Cardiac fibroblast (primary cell): ENCODE measurements around the gene UNC45B.
"Not testable (repeated sequence)": the region's sequence is repeated elsewhere in the genome, so short reads cannot be mapped to it uniquely, and the experiment has no call there.

ENCODE experiments used
- DNase-seq, 2 donors: peaks; one replicate each; pipeline versions ENCODE4 v3.0.0 to v3.0.0-alpha.2; 2010; ENCODE audit warnings: low read depth in 2 of 2
- H3K4me3 ChIP-seq, 2 donors: replicated peaks in 1 of 2; 1 replicate in 1 of 2; 2 replicates in 1 of 2; pipeline ENCODE4 v1.5.1; 2011; ENCODE audit warnings: low read depth in 2 of 2, low read length in 2 of 2, mild to moderate bottlenecking in 2 of 2, moderate library complexity in 1 of 2
- TF ChIP-seq, protein P1 (sequence below): IDR thresholded peaks from one replicate; pipeline ENCODE4 v1.5.1; 2011; ENCODE audit warnings: low read depth, mild to moderate bottlenecking, low read length, inconsistent platforms

UNC45B gene

DNA sequence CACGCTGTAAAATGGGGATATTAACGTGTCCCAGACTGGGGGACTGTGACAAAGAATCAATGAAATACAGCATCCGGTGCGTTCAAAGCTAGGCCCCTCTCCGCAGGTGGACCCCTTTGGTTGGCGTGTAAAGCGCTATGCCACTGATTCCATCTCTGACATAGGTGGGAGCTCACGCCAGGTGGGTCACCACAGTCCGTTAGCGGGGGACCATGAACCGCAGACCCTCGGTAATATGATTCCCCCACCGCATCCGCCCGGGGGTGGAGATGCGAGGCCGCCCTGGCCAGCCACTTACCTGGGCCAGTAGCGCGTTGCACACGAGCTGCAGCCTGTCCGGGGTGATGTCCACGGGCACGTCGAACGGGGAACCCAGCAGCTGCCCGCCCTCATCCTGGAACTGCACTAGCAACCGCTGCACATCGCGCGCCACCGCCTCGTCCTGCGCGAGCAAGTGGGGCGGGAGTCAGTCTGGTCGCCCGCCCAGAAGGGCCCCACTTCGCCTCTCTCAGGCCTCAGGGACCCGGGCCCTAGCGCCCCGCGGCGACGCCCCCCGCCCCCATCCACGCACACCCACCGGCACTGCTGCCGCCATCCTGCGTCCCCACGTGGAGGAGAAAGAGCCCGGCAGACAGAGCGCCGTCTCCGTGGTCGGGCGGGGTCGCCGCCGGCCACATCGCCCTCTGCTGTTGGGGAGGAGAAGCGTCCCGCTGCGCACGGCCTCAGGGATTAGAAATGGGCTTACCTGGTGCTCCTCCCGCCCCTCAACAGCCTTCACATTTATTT is 5.7 kb upstream of the UNC45B start, which contains the start of gene NLE1:
Gene NLE1, minus strand, starts transcription at position 623 of the 786 bp plus-strand sequence. Its CDS starts 28 bp downstream, at position 595.
- TF ChIP-seq, protein P1, sequence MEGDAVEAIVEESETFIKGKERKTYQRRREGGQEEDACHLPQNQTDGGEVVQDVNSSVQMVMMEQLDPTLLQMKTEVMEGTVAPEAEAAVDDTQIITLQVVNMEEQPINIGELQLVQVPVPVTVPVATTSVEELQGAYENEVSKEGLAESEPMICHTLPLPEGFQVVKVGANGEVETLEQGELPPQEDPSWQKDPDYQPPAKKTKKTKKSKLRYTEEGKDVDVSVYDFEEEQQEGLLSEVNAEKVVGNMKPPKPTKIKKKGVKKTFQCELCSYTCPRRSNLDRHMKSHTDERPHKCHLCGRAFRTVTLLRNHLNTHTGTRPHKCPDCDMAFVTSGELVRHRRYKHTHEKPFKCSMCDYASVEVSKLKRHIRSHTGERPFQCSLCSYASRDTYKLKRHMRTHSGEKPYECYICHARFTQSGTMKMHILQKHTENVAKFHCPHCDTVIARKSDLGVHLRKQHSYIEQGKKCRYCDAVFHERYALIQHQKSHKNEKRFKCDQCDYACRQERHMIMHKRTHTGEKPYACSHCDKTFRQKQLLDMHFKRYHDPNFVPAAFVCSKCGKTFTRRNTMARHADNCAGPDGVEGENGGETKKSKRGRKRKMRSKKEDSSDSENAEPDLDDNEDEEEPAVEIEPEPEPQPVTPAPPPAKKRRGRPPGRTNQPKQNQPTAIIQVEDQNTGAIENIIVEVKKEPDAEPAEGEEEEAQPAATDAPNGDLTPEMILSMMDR: peak; percentile 94
- peak; percentile 83 to 87 for DNase-seq
- H3K4me3 ChIP-seq: peak within 1 kb of the TSS; percentile 99 to 100

DNA sequence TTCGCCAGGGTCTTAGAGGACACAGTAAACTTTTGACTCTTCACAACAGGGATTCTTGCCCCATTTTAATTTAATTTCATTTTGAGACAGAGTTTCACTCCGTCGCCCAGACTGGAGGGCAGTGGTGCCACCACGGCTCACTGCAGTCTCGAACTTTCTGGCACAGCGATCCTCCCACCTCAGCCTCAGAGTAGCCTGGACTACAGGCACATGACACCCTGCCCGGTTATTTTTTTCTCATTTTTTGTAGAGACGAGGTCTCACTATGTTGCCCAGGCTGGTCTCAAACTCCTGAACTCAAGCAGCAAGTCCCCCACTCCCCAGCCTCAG is 5.2 kb upstream of the UNC45B start:
- DNase-seq: no peak
- TF ChIP-seq, protein P1: no peak
- H3K4me3 ChIP-seq: peak overlapping the region; percentile 99 to 100

DNA sequence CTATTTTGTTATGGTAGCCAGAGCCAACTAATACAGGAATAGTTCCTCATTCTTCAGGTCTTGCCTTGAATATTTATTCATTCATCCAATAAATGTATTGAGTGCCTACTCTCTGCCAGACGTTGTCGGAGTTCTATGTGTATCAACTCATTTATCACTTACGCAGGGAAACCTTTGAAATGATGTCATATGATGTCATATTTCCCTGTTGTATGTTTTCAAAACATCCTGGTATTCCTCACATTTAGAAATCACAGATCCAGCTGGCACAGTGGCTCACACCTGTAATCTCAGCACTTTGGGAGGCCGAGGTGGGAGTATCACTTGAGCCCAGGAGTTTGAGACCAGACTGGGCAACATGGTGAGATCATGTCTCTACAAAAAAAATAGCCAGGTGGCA is 2.8 kb upstream of the UNC45B start:
- DNase-seq: no peak
- TF ChIP-seq, protein P1: no peak
- H3K4me3 ChIP-seq: no peak overlapping the region

DNA sequence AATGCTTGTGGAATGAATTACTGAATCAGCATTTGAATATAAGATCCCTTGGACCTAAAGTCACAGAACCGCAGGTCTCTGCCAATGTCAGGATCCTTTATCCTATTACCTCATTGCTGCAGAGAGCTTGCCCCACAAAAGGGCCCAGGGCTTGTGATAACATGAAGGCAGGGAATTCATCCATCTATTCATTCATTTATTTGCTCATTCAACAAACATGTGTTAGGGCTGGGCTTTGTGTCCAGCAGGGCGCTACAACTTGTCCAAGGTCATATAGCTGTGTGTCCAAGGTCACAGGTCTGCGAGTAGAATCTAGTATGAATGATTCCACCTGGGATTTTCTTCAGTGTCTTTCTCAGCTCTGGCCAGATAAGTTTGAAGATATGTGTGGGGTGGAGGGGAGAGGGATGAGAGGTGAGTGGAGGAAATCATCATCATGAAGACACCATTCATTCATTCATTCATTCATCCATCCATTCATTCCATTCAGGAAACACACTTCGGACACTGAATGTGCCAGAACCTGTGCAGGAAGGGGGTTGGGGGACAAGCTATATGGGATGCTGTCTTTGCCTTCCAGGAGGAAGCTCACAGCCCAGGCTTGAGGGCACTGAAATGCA is 1.3 kb upstream of the UNC45B start:
- no peak for DNase-seq
- TF ChIP-seq, protein P1: no peak
- no peak overlapping the region for H3K4me3 ChIP-seq

DNA sequence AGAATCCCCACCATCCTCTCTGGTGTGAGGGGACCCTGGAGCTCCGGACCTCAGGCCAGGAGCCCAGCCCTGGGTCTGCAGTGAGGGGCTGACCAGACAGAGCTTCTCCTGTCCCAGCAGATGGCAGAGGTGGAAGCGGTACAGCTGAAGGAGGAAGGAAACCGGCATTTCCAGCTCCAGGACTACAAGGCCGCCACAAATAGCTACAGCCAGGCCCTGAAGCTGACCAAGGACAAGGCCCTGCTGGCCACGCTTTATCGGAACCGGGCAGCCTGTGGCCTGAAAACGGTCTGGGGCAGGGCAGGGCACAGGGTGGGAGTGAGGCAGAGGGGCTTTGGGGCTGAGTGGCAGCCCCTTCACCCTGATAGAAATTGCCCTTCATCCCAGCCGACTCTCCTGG is 527 bp downstream of the UNC45B start:
- H3K4me3 ChIP-seq: no peak overlapping the region
- DNase-seq: no peak
- TF ChIP-seq, protein P1: no peak

DNA sequence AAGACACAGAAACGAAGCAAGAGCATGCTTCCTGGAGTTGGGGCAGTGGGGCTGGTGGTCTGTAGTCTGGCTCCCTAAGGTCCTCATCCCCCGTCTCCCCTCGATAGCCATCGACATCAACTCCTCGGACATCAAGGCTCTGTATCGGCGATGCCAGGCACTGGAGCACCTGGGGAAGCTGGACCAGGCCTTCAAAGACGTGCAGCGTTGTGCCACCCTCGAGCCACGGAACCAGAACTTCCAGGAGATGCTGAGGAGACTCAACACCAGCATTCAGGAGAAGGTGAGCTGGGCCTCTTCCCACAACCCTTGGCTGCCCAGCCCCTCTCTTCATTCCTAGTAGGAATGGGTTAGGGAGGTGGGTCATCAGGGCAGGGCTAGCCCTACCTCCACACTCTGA is 2.3 kb downstream of the UNC45B start:
- no peak for DNase-seq
- TF ChIP-seq, protein P1: no peak

DNA sequence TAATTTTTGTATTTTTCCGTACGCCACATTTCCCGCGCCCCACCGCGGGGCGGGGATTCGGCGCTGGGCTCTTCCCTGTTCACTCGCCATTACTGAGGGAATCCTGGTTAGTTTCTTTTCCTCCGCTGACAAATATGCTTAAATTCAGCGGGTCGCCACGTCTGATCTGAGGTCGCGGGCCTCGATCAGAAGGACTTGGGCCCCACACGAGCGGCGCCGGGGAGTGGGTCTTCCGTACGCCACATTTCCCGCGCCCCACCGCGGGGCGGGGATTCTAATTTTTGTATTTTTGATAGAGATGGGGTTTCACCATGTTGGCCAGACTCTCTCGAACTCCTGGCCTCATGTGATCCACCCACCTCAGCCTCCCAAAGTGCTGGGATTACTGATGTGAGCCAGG is 3.5 kb downstream of the UNC45B start:
- DNase-seq, H3K4me3 ChIP-seq: not testable (repeated sequence)

More for the DNA sequence above, 2.3 kb downstream of the UNC45B start:
- H3K4me3 ChIP-seq: no peak overlapping the region
